ENCODE data around the gene PRKG1. TPM values are rescaled to one million over a fixed set of nuclear protein-coding genes. Genes with fewer than 3 reads are reported as not detected.

Gene PRKG1
- total RNA-seq, 1 experiment from 2014 or later = 0.09 TPM

GRCh38 chr10:51783941-51784340 is 709.7 kb downstream of the PRKG1 start:
- no peak for TF ChIP-seq CTCF (IDR thresholded peaks at IDR 0.05; ENCODE audit: insufficient read depth in 1 of 2, low read depth in 1 of 2, low read length in 1 of 2, severe bottlenecking in 1 of 2, unreplicated experiment in 1 of 2)
- intact Hi-C loops (cut with micrococcal nuclease; ENCODE audit: unreplicated experiment) = no loop called here
- no peak for DNase-seq
- Mint-ChIP-seq H3K27me3 (ENCODE audit: insufficient read depth, unreplicated experiment) (peaks cover 2% of the 10 kb centered on the region), H3K4me1 (ENCODE audit: low read depth, unreplicated experiment) (no peaks in the 10 kb centered on the region), H3K27ac (ENCODE audit: unreplicated experiment) (no peak overlapping the region), H3K4me3 (ENCODE audit: unreplicated experiment) (no peak overlapping the region), H3K9me3 (ENCODE audit: unreplicated experiment) (no peaks in the 10 kb centered on the region), H3K36me3 (ENCODE audit: insufficient read depth, unreplicated experiment) (no peaks in the 10 kb centered on the region)
- no TSS peak for BruUV-seq (replicated peaks)
- H3K36me3 ChIP-seq (ENCODE audit: control insufficient read depth, insufficient read depth, low read length) = no peaks in the 10 kb centered on the region
- 0 out of 2 replicates have a peak, but pooled peaks cover 3% of the 10 kb centered on the region for H3K9me3 ChIP-seq
- H3K4me3 ChIP-seq (ENCODE audit: low read depth, low read length) = no peak overlapping the region
- ChIA-PET CTCF (no interaction called here), POLR2A (no interaction called here)
- no peaks in the 10 kb centered on the region for H3K4me1 ChIP-seq
- no peaks in the 10 kb centered on the region for H3K27me3 ChIP-seq (replicated peaks; ENCODE audit: control insufficient read depth, insufficient read depth, low read length)

GRCh38 chr10:51786016-51786683 is 711.9 kb downstream of the PRKG1 start:
- POLR2A ChIA-PET = no interaction called here
- 0 out of 2 replicates have a peak, but pooled peaks cover 2% of the 10 kb centered on the region for H3K9me3 ChIP-seq
- BruUV-seq (replicated peaks) = no TSS peak
- no peak overlapping the region for H3K4me3 ChIP-seq (ENCODE audit: low read depth, low read length)
- no peaks in the 10 kb centered on the region for H3K4me1 Mint-ChIP-seq (ENCODE audit: low read depth, unreplicated experiment)
- H3K36me3 Mint-ChIP-seq (ENCODE audit: insufficient read depth, unreplicated experiment) = no peaks in the 10 kb centered on the region
- H3K4me3 Mint-ChIP-seq (ENCODE audit: unreplicated experiment) = no peak overlapping the region
- H3K27ac Mint-ChIP-seq (ENCODE audit: unreplicated experiment) = no peak overlapping the region
- H3K36me3 ChIP-seq (ENCODE audit: control insufficient read depth, insufficient read depth, low read length) = no peaks in the 10 kb centered on the region
- no peak for DNase-seq
- no peaks in the 10 kb centered on the region for H3K27me3 ChIP-seq (replicated peaks; ENCODE audit: control insufficient read depth, insufficient read depth, low read length)
- CTCF ChIA-PET = no interaction called here
- no peak for TF ChIP-seq CTCF (IDR thresholded peaks at IDR 0.05; ENCODE audit: insufficient read depth in 1 of 2, low read depth in 1 of 2, low read length in 1 of 2, severe bottlenecking in 1 of 2, unreplicated experiment in 1 of 2)
- no peaks in the 10 kb centered on the region for H3K9me3 Mint-ChIP-seq (ENCODE audit: unreplicated experiment)
- H3K4me1 ChIP-seq = no peaks in the 10 kb centered on the region
- H3K27me3 Mint-ChIP-seq (ENCODE audit: insufficient read depth, unreplicated experiment) = peaks cover 5% of the 10 kb centered on the region
- intact Hi-C loops (cut with micrococcal nuclease; ENCODE audit: unreplicated experiment) = no loop called here

GRCh38 chr10:51786684-51787035 is 712.4 kb downstream of the PRKG1 start:
- TF ChIP-seq CTCF (IDR thresholded peaks at IDR 0.05; ENCODE audit: insufficient read depth in 1 of 2, low read depth in 1 of 2, low read length in 1 of 2, severe bottlenecking in 1 of 2, unreplicated experiment in 1 of 2) = no peak
- BruUV-seq (replicated peaks) = no TSS peak
- Mint-ChIP-seq H3K4me3 (ENCODE audit: unreplicated experiment) (no peak overlapping the region), H3K4me1 (ENCODE audit: low read depth, unreplicated experiment) (no peaks in the 10 kb centered on the region), H3K9me3 (ENCODE audit: unreplicated experiment) (peaks cover 4% of the 10 kb centered on the region), H3K27me3 (ENCODE audit: insufficient read depth, unreplicated experiment) (peaks cover 5% of the 10 kb centered on the region), H3K27ac (ENCODE audit: unreplicated experiment) (no peak overlapping the region), H3K36me3 (ENCODE audit: insufficient read depth, unreplicated experiment) (no peaks in the 10 kb centered on the region)
- Histone ChIP-seq H3K4me3 (ENCODE audit: low read depth, low read length) (no peak overlapping the region), H3K27me3 (replicated peaks; ENCODE audit: control insufficient read depth, insufficient read depth, low read length) (no peaks in the 10 kb centered on the region), H3K9me3 (0 out of 2 replicates have a peak, but pooled peaks cover 7% of the 10 kb centered on the region), H3K4me1 (no peaks in the 10 kb centered on the region), H3K36me3 (ENCODE audit: control insufficient read depth, insufficient read depth, low read length) (no peaks in the 10 kb centered on the region)
- ChIA-PET POLR2A (no interaction called here), CTCF (no interaction called here)
- no peak for DNase-seq
- intact Hi-C loops (cut with micrococcal nuclease; ENCODE audit: unreplicated experiment) = no loop called here

Measured in Caco-2 (cell line).